OCI-LY1 (cell line): Measurements from ENCODE around the gene SSTR1.
"Not testable (repeated sequence)": the region's sequence is repeated elsewhere in the genome, so short reads cannot be mapped to it uniquely, and the experiment has no call there.

ENCODE experiments used
- EZH2 ChIP-seq: fragments of 200-600 bp; sonication (generic), shearing (Covaris generic); IDR thresholded peaks from 2 replicates; pipeline ENCODE4 v1.8.0; 2017; ENCODE audit warnings: borderline replicate concordance, mixed run types, mild to moderate bottlenecking, antibody characterized with exemption, low read length, moderate library complexity, mixed read lengths
- TF ChIP-seq, protein P1 (sequence below): fragments of 200-600 bp; sonication (generic), shearing (Covaris generic); IDR thresholded peaks from 2 replicates; pipeline ENCODE4 v1.5.1; 2017; ENCODE audit warnings: mild to moderate bottlenecking, antibody characterized with exemption, low read length, moderate library complexity, mixed read lengths

DNA sequence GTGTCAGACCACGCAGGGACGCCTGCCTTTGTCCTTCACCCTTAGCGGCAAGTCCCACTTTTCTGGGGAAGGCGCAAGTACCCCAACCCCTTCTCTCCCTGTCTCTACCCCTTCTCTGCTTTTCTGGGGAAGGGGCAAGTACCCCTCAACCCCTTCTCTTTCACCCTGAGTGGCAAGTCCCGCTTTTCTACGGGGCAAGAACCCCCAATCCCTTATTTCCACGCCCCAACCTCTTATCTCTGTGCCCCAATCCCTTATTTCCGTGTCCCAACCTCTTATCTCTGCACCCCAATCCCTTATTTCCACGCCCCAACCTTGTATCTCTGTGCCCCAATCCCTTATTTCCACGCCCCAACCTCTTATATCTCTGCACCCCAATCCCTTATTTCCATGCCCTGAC lies 16.2 kb upstream of the SSTR1 start:
- TF ChIP-seq, protein P1, sequence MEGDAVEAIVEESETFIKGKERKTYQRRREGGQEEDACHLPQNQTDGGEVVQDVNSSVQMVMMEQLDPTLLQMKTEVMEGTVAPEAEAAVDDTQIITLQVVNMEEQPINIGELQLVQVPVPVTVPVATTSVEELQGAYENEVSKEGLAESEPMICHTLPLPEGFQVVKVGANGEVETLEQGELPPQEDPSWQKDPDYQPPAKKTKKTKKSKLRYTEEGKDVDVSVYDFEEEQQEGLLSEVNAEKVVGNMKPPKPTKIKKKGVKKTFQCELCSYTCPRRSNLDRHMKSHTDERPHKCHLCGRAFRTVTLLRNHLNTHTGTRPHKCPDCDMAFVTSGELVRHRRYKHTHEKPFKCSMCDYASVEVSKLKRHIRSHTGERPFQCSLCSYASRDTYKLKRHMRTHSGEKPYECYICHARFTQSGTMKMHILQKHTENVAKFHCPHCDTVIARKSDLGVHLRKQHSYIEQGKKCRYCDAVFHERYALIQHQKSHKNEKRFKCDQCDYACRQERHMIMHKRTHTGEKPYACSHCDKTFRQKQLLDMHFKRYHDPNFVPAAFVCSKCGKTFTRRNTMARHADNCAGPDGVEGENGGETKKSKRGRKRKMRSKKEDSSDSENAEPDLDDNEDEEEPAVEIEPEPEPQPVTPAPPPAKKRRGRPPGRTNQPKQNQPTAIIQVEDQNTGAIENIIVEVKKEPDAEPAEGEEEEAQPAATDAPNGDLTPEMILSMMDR: not testable (repeated sequence)
- not testable (repeated sequence) for TF ChIP-seq EZH2
